Mucosa of stomach (tissue), 1 donor: Measurements from ENCODE around the gene CEP112.

Experiments used
- H3K27me3 ChIP-seq: one replicate; pipeline ENCODE4 v1.7.0; 2013; ENCODE audit warnings: mild to moderate bottlenecking, low read length; ENCODE audit not compliant: control insufficient read depth, insufficient read depth
- H3K36me3 ChIP-seq: one replicate; pipeline ENCODE4 v1.7.0; 2013; ENCODE audit warnings: low read length; ENCODE audit not compliant: control insufficient read depth, insufficient read depth
- H3K4me1 ChIP-seq: one replicate; pipeline ENCODE4 v1.7.0; 2013; ENCODE audit warnings: mild to moderate bottlenecking, low read length; ENCODE audit not compliant: control insufficient read depth, insufficient read depth
- H3K4me3 ChIP-seq: one replicate; pipeline ENCODE4 v1.7.0; 2013; ENCODE audit warnings: low read length
- H3K9ac ChIP-seq: one replicate; pipeline ENCODE4 v1.7.0; 2013; ENCODE audit warnings: mild to moderate bottlenecking, low read length, moderate library complexity
- H3K9me3 ChIP-seq: one replicate; pipeline ENCODE4 v1.7.0; 2013; ENCODE audit warnings: mild to moderate bottlenecking, low read length, moderate library complexity; ENCODE audit not compliant: control insufficient read depth
- donor health status: Pancreatic carcinoma.

Gene CEP112

DNA sequence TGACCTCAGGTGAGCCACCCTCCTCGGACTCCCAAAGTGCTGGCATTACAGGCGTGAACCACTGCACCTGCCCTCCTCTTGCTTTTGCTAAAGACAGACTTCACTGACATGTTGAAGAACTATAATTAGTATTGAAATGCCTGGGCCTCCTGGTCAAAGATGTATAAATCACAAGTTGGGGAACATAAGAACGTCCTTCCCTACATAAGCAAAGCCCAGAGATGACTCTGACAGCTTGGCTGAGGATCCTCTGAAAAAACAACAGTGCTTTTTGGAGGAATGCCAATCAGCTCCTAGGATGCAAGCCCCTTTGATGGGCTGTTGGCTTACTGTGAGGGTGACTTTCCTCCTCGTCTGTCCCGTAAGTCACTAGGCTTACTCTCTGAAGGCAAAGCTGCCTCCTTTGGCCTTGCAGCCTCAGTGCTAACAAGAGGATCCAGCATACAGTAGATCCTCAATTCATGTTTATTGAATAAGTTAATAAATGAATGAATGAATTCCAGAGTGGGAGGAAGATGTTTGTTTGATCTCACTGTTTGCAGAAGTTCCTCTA, 30.9 kb upstream of the CEP112 start:
- no peaks in the 10 kb centered on the region for H3K4me1 ChIP-seq
- H3K4me3 ChIP-seq: no peak overlapping the region
- no peaks in the 10 kb centered on the region for H3K36me3 ChIP-seq
- no peaks in the 10 kb centered on the region for H3K27me3 ChIP-seq
- H3K9ac ChIP-seq: no peak overlapping the region
- no peaks in the 10 kb centered on the region for H3K9me3 ChIP-seq

DNA sequence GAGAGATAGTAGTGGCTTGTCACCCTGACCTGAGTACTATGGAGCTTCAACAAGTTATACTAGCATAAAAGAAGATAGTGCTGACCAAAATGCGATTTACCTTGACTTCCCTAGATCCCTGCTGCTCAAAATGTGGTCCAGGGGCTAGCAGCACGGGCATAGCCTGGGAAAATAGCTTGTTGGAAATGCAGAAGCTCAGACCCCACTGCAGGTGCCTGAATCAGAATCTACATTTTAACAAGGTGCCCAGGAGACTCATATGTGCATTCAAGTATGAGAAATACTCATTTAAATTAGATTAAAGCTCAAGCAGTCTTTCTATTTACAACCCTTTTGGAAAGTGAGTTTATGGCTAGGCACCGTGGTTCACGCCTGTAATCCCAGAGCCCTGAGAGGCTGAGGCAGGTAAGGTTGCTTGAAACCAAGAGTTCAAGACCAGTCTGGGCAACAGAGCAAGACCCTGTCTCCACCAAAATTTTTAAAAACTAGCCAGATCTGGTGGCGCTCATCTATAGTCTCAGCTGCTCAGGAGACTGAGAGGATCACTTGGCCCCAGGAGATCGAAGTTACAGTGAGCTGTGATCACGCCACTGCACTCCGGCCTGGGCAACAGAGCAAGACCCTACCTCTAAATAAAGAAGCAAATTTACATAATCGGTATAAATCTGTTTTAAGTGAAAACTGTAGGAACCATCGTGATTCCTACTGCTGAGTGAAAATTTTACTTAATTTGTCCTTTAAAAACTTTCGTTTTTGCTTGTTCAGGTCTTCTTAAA, 30.0 kb upstream of the CEP112 start:
- Histone ChIP-seq H3K27me3 (no peaks in the 10 kb centered on the region), H3K4me3 (no peak overlapping the region), H3K9ac (no peak overlapping the region), H3K9me3 (no peaks in the 10 kb centered on the region), H3K4me1 (no peaks in the 10 kb centered on the region), H3K36me3 (no peaks in the 10 kb centered on the region)

GRCh38 chr17:66221343-66221742, 29.4 kb upstream of the CEP112 start:
- Histone ChIP-seq H3K9ac (no peak overlapping the region), H3K4me1 (no peaks in the 10 kb centered on the region), H3K36me3 (no peaks in the 10 kb centered on the region), H3K4me3 (no peak overlapping the region), H3K9me3 (no peaks in the 10 kb centered on the region), H3K27me3 (no peaks in the 10 kb centered on the region)

DNA sequence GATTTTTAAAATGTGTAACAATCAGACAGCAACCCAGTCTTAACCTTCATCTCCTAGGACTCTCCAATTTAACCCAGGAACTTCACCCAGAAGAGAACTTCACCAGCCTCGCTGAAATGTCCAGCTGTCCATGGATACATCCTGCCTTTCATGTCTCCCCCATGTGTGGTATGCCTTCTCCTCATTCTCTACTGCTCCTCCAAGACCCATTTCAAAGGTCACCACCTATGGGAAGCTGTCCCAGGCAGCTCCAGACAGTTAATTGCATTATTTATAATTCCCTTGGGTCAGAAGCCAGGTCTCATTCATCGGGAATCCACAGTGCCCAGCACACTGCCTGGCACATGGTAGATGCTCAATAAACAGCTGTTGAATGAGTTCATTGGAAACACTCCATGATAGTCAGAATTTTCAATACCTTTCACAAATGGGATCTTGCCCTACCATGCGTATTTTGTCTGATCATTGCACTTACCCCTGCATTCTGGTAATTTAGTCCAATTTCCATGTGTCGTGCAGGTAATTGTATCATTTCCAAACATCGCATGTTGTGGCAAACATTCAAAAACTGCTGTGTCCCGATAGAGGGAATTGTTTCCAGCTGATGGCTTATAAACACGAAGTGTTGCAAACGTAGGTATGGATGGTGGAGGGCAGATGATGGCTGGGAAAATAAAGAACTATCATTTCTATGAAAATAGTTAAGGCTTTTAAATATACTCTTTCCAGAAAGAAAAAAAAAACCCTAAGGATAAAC, 28.3 kb upstream of the CEP112 start:
- Histone ChIP-seq H3K27me3 (no peaks in the 10 kb centered on the region), H3K9ac (no peak overlapping the region), H3K9me3 (no peaks in the 10 kb centered on the region), H3K36me3 (no peaks in the 10 kb centered on the region), H3K4me3 (no peak overlapping the region), H3K4me1 (no peaks in the 10 kb centered on the region)

- Histone ChIP-seq H3K9ac (no peak overlapping the region), H3K4me3 (no peak overlapping the region), H3K36me3 (no peaks in the 10 kb centered on the region), H3K4me1 (no peaks in the 10 kb centered on the region), H3K9me3 (no peaks in the 10 kb centered on the region), H3K27me3 (no peaks in the 10 kb centered on the region)
Measured at GRCh38 chr17:66215529-66215911, 23.6 kb upstream of the CEP112 start.

- H3K36me3 ChIP-seq: no peaks in the 10 kb centered on the region
- no peaks in the 10 kb centered on the region for H3K4me1 ChIP-seq
- H3K9me3 ChIP-seq: no peaks in the 10 kb centered on the region
- no peak overlapping the region for H3K9ac ChIP-seq
- H3K4me3 ChIP-seq: no peak overlapping the region
- H3K27me3 ChIP-seq: no peaks in the 10 kb centered on the region
Measured at GRCh38 chr17:66214884-66215528, 23.1 kb upstream of the CEP112 start.

- no peaks in the 10 kb centered on the region for H3K36me3 ChIP-seq
- H3K4me3 ChIP-seq: no peak overlapping the region
- H3K9ac ChIP-seq: no peak overlapping the region
- H3K9me3 ChIP-seq: no peaks in the 10 kb centered on the region
- no peaks in the 10 kb centered on the region for H3K27me3 ChIP-seq
- H3K4me1 ChIP-seq: no peaks in the 10 kb centered on the region
Measured at GRCh38 chr17:66211047-66211810, 19.3 kb upstream of the CEP112 start.

GRCh38 chr17:66210208-66210574, 18.3 kb upstream of the CEP112 start:
- no peak overlapping the region for H3K9ac ChIP-seq
- no peak overlapping the region for H3K4me3 ChIP-seq
- no peaks in the 10 kb centered on the region for H3K4me1 ChIP-seq
- H3K36me3 ChIP-seq: no peaks in the 10 kb centered on the region
- H3K9me3 ChIP-seq: no peaks in the 10 kb centered on the region
- H3K27me3 ChIP-seq: no peaks in the 10 kb centered on the region

GRCh38 chr17:66207936-66208335, 16.0 kb upstream of the CEP112 start:
- no peak overlapping the region for H3K9ac ChIP-seq
- no peaks in the 10 kb centered on the region for H3K4me1 ChIP-seq
- H3K4me3 ChIP-seq: no peak overlapping the region
- no peaks in the 10 kb centered on the region for H3K9me3 ChIP-seq
- H3K27me3 ChIP-seq: no peaks in the 10 kb centered on the region
- no peaks in the 10 kb centered on the region for H3K36me3 ChIP-seq

GRCh38 chr17:66203274-66204015, 11.5 kb upstream of the CEP112 start:
- Histone ChIP-seq H3K4me1 (peaks cover 12% of the 10 kb centered on the region), H3K9ac (no peak overlapping the region), H3K27me3 (no peaks in the 10 kb centered on the region), H3K4me3 (no peak overlapping the region), H3K9me3 (no peaks in the 10 kb centered on the region), H3K36me3 (no peaks in the 10 kb centered on the region)

DNA sequence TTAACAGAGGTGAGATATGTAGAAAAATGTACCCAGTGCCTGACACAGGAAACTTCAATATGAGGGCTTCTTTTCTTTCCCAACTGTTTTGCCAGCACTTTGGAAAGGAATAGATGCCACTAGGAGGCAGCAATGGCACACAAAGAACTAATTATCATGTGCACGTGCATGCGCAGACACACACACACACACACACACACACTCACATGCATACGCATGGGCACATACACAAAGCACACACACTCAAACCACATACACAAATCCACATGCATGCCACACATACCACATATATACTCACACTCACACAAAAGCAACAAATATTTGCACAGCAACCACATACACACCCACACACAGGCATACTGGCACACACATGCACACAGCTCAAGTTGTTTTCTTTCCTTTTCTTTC, 8.8 kb upstream of the CEP112 start:
- Histone ChIP-seq H3K9me3 (no peaks in the 10 kb centered on the region), H3K36me3 (no peaks in the 10 kb centered on the region), H3K9ac (no peak overlapping the region), H3K4me1 (peaks cover 12% of the 10 kb centered on the region), H3K27me3 (no peaks in the 10 kb centered on the region), H3K4me3 (no peak overlapping the region)
